ENCODE measurements around the gene H2BK1. TPM values are rescaled to one million over a fixed set of nuclear protein-coding genes. Genes with fewer than 3 reads are reported as not detected.

Gene H2BK1
- total RNA-seq, 2 experiments from 2014 or later = not detected

GRCh38 chr7:151174246-151175046, 35.8 kb downstream of the H2BK1 start:
- ChIA-PET CTCF (interaction anchor here (0.6 to 1.2 kb wide), 2 partner anchors 51 to 293 kb away, joined by 3 read pairs; no protein-coding TSS in a partner anchor), POLR2A (no interaction called here)

GRCh38 chr7:151173386-151174245, 36.7 kb downstream of the H2BK1 start:
- ChIA-PET CTCF (interaction anchor here (0.7 kb wide), 1 partner anchor 56 kb away, joined by 3 read pairs; no protein-coding TSS in a partner anchor), POLR2A (no interaction called here)

- CTCF ChIA-PET = interaction anchor here (0.8 to 1.1 kb wide), 4 partner anchors 44 to 52 kb away, joined by 3 to 7 read pairs (median 4); no protein-coding TSS in a partner anchor
- POLR2A ChIA-PET = no interaction called here
These were observed 37.8 kb downstream of the H2BK1 start for GRCh38 chr7:151172273-151173141.

GRCh38 chr7:151168787-151169162, 41.5 kb downstream of the H2BK1 start:
- POLR2A ChIA-PET = no interaction called here
- CTCF ChIA-PET = interaction anchor here (1.0 to 2.4 kb wide), 9 partner anchors 11 to 110 kb away, joined by 3 to 12 read pairs (median 4); partner anchors contain the start of gene ABCF2

- ChIA-PET POLR2A (no interaction called here), CTCF (interaction anchor here (0.6 to 2.4 kb wide), 13 partner anchors 11 to 132 kb away, joined by 3 to 6 read pairs (median 3); no protein-coding TSS in a partner anchor)
These were observed 42.1 kb downstream of the H2BK1 start for GRCh38 chr7:151168003-151168786.

GRCh38 chr7:151167197-151167961, 42.9 kb downstream of the H2BK1 start, which contains the start of gene GBX1:
TSS of gene GBX1 (minus strand) at chr7:151167694. CDS start at chr7:151167548, 146 bp downstream.
- ChIA-PET CTCF (interaction anchor here (0.6 to 4.8 kb wide), 13 partner anchors 10 to 133 kb away, joined by 3 to 20 read pairs (median 3); no protein-coding TSS in a partner anchor), POLR2A (no interaction called here)

GRCh38 chr7:151166629-151167196, 43.6 kb downstream of the H2BK1 start:
- CTCF ChIA-PET = interaction anchor here (0.8 to 4.8 kb wide), 4 partner anchors 43 to 84 kb away, joined by 3 to 20 read pairs (median 4); no protein-coding TSS in a partner anchor
- POLR2A ChIA-PET = no interaction called here

- CTCF ChIA-PET = no interaction called here
- POLR2A ChIA-PET = no interaction called here
These were observed 48.5 kb downstream of the H2BK1 start for GRCh38 chr7:151161757-151162156.

Other genes starting within 250 kb of the H2BK1 start
- gene KCNH2, start 232.2 kb downstream of the H2BK1 start, total RNA-seq = under 1 TPM; 0.11 to 0.13 TPM
- 1 to 10 TPM; 9.1 to 9.7 TPM for gene NOS3, start 219.5 kb downstream of the H2BK1 start, total RNA-seq
- 1 to 10 TPM; 6.3 to 7.7 TPM for gene ATG9B, start 186.0 kb downstream of the H2BK1 start, total RNA-seq
- gene ABCB8, start 182.0 kb downstream of the H2BK1 start, total RNA-seq = 10 to 100 TPM; 55.8 to 56.4 TPM
- gene ASIC3, start 162.0 kb downstream of the H2BK1 start, total RNA-seq = 1 to 10 TPM; 2.9 to 3.6 TPM
- gene CDK5, start 152.6 kb downstream of the H2BK1 start, total RNA-seq = 10 to 100 TPM; 19.0 to 21.2 TPM
- 100 to 1,000 TPM; 118 to 120 TPM for gene SLC4A2, start 150.9 kb downstream of the H2BK1 start, total RNA-seq
- gene FASTK, start 129.7 kb downstream of the H2BK1 start, total RNA-seq = 10 to 100 TPM; 78.3 to 84.4 TPM
- gene TMUB1, start 127.0 kb downstream of the H2BK1 start, total RNA-seq = 10 to 100 TPM; 77.4 to 79.7 TPM
- 10 to 100 TPM; 41.2 to 48.5 TPM for gene AGAP3, start 124.0 kb downstream of the H2BK1 start, total RNA-seq
- not detected for gene GBX1, start 42.8 kb downstream of the H2BK1 start, total RNA-seq
- not detected for gene ASB10, start 23.2 kb downstream of the H2BK1 start, total RNA-seq
- gene ABCF2, start 16.7 kb upstream of the H2BK1 start, total RNA-seq = 10 to 100 TPM; 86.5 to 96.8 TPM
- gene CHPF2, start 22.0 kb upstream of the H2BK1 start, total RNA-seq = 10 to 100 TPM; 34.4 to 35.0 TPM
- 1 to 10 TPM; 1.3 to 2.9 TPM for gene SMARCD3, start 38.2 kb upstream of the H2BK1 start, total RNA-seq
- gene NUB1, start 131.3 kb upstream of the H2BK1 start, total RNA-seq = 10 to 100 TPM; 36.0 to 40.4 TPM
- gene WDR86, start 199.6 kb upstream of the H2BK1 start, total RNA-seq = not detected
- gene CRYGN, start 229.7 kb upstream of the H2BK1 start, total RNA-seq = not detected

Data from activated CD8-positive, alpha-beta memory T cell treated with anti-CD3 and anti-CD28 coated beads for 36 hours (primary cell).